ENCODE data around the gene GART.
A peak's percentile ranks its signal among the peaks of the same experiment; 100 is the strongest.

GART gene

DNA sequence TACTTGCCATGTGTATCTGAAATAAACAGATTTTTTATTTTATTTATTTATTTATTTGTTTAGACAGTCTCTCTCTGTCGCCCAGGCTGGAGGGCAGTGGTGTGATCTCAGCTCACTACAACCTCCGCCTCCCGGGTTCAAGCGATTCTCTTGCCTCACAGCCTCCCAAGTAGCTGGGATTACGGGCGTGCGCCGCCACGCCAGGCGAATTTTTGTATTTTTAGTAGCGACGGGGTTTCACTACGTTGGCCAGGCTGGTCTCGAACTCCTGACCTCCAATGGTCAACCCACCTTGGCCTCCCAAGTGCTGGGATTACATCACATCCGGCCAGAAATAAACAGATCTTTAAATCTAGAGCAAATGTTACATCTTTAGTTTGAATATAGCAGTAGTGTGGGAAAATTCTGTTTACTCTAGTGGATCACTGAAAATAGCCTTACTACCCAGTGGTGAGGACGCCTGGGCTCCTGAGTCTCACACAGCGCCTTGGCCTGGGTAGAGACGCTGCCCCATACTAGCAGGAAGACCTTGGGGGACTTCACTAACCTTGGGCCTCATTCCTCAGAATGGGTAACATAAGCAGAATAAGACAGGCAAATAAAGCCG lies 709 bp downstream of the GART start:
- no peak for DNase-seq (ENCODE audit: low read depth)
- TF ChIP-seq, protein P1, sequence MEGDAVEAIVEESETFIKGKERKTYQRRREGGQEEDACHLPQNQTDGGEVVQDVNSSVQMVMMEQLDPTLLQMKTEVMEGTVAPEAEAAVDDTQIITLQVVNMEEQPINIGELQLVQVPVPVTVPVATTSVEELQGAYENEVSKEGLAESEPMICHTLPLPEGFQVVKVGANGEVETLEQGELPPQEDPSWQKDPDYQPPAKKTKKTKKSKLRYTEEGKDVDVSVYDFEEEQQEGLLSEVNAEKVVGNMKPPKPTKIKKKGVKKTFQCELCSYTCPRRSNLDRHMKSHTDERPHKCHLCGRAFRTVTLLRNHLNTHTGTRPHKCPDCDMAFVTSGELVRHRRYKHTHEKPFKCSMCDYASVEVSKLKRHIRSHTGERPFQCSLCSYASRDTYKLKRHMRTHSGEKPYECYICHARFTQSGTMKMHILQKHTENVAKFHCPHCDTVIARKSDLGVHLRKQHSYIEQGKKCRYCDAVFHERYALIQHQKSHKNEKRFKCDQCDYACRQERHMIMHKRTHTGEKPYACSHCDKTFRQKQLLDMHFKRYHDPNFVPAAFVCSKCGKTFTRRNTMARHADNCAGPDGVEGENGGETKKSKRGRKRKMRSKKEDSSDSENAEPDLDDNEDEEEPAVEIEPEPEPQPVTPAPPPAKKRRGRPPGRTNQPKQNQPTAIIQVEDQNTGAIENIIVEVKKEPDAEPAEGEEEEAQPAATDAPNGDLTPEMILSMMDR (IDR thresholded peaks at IDR 0.05; ENCODE audit: control insufficient read depth, extremely low read depth, insufficient read depth): no peak
- peak overlapping the region; percentile 69 for H3K4me3 ChIP-seq (ENCODE audit: low read depth, low read length)

DNA sequence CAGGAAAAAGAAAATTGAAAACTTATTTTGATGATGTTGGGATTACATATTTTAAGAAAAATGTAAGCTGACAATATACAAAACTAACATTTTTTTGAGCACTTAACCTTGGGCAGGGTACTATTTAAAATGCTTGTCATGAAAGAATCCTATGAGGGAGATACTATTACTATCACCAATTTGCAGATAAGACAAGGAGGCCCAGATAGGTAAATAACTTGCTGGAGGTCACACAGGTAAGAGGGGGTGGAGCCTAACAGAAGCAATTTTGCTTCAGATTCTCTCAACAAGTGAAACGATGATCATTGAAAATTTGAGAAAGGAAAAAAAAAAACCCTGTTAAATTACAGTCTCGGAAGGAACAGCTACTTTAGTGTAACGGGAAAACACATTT lies 1.2 kb downstream of the GART start:
- DNase-seq (ENCODE audit: low read depth): no peak

DNA sequence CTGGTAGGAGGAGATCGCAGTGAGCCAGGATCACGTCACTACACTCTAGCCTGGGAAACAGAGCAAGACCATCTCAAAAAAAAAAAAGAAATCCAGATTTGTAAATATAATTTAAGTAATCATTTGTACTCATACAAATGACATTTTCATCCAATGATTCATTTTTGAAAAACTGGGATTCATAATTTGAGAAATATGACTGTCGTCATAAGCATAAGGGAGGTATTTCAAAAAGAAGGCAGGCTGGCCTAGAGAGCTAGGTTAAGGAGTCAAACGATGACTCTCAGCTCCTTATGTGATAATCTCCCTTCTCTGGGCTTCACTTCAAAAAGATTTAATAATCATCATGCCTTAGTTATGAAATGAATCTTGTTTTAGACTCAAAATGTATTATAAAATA lies 2.3 kb downstream of the GART start:
- DNase-seq (ENCODE audit: low read depth): no peak
- no peak overlapping the region for H3K4me3 ChIP-seq (ENCODE audit: low read depth, low read length)
- TF ChIP-seq, protein P1 (IDR thresholded peaks at IDR 0.05; ENCODE audit: control insufficient read depth, extremely low read depth, insufficient read depth): no peak

More for the DNA sequence above, 1.2 kb downstream of the GART start:
- H3K4me3 ChIP-seq (ENCODE audit: low read depth, low read length): peak overlapping the region; percentile 69
- TF ChIP-seq, protein P1 (IDR thresholded peaks at IDR 0.05; ENCODE audit: control insufficient read depth, extremely low read depth, insufficient read depth): no peak

DNA sequence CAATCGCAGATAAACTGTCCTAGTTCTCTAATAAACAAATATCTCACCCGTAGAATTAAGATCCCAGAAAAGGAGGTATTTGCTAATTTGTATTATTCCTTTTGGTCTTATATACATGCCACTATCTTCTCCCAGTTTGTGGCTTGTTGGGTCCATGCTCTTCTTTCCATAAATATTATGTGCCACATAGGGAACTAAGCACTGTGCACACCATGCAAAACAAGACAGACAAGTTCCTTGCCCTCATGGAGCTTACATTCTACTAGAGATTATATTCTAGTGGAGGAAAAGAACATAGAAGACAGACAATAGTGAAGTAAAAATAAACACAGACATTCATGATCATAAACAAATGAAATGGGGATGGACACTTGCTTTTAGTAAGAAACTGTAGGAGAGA lies 4.7 kb downstream of the GART start:
- TF ChIP-seq, protein P1 (IDR thresholded peaks at IDR 0.05; ENCODE audit: control insufficient read depth, extremely low read depth, insufficient read depth): no peak
- no peak overlapping the region for H3K4me3 ChIP-seq (ENCODE audit: low read depth, low read length)
- no peak for DNase-seq (ENCODE audit: low read depth)

DNA sequence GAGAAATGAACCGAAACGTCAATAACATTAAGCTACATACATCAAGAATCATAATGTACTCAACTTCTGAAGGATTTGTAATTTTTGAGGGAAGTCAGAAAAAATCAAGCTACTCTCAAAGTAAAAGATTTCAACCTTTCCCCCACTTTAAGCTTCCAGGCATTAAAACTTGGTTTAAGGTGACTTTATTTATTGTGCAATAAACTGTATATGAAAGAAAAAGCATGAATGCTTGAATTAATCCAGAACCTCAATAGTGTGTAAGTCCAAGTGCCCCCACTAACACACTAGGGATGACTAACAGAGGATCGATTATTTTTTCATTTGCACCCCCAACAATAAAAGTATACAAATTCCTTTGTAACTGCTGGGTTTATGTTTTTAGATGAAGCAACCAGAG lies 10.9 kb downstream of the GART start:
- TF ChIP-seq, protein P1 (IDR thresholded peaks at IDR 0.05; ENCODE audit: control insufficient read depth, extremely low read depth, insufficient read depth): no peak
- H3K4me3 ChIP-seq (ENCODE audit: low read depth, low read length): no peak overlapping the region
- DNase-seq (ENCODE audit: low read depth): no peak

DNA sequence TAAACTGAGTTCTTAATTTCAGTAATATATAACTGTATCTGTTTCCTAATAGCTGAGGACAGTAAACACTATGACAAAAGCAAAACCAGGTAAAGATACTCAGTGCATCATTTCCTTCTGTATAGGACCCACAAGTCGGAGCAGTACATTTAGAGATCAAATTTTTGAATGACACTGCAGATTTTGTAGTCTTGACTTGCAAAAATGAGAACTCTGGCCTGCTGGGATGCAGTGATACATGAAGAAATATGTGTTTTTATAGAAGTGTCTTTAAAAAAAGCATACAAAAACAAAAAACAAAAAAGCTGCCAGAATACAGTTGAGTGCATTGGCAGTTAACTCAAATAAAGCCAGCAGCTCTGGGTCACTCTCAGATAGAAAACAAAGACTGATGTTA lies 19.0 kb downstream of the GART start:
- H3K4me3 ChIP-seq (ENCODE audit: low read depth, low read length): no peak overlapping the region
- TF ChIP-seq, protein P1 (IDR thresholded peaks at IDR 0.05; ENCODE audit: control insufficient read depth, extremely low read depth, insufficient read depth): no peak
- no peak for DNase-seq (ENCODE audit: low read depth)

DNA sequence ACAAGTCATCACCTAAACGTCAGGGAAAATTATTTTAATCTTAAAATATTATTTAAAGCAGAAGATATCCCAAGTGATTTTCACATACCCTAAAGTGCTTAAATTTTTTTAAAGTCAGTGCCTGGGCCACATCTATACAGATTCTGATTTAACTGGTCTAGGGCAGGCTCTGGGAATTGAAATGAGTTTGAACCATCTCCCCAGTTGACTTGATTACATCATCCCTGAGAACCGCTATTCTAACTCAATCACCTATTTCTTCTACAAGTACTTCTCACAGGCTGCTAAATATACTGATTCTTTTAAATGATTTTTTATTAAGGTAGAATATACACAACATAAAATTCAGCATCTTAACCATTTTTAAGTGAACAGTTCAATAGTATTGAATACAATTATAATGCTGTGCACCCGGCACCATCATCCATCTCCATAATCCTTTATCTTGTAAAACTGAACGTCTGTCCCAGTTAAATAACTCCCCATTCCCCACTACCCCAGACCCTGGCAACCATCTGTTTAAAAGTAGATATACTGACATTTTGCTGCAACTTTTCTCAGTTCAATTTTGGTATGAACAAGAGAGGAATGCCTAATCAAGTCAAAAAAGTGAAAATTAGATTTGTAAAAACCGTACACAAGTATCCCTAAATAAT lies 19.5 kb downstream of the GART start:
- TF ChIP-seq, protein P1 (IDR thresholded peaks at IDR 0.05; ENCODE audit: control insufficient read depth, extremely low read depth, insufficient read depth): no peak

More for the DNA sequence above, 19.5 kb downstream of the GART start:
- H3K4me3 ChIP-seq (ENCODE audit: low read depth, low read length): no peak overlapping the region
- DNase-seq (ENCODE audit: low read depth): no peak

Data from LNCaP clone FGC (cell line).